Measurements from ENCODE around the gene OSBPL6.

DNA sequence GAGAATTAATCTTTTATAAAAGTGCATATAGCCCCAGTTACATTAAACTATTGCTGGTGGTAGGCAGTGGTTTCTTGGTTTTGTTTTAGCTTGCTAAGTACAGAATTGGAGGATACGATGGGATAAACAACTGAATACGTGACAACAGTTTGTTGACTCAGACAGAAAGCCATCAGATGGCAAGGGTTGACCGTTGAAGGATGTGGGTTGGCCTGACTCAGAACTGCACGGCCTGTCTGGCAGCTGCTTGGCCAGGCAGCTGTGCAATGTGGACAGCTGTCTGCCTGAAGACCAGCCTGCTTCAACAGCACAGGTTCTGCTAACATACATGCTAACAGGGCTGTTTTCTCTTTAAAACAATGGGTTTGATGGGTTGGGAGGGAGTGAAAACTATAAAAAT, 210.1 kb downstream of the OSBPL6 start:
- TF ChIP-seq, protein P1, sequence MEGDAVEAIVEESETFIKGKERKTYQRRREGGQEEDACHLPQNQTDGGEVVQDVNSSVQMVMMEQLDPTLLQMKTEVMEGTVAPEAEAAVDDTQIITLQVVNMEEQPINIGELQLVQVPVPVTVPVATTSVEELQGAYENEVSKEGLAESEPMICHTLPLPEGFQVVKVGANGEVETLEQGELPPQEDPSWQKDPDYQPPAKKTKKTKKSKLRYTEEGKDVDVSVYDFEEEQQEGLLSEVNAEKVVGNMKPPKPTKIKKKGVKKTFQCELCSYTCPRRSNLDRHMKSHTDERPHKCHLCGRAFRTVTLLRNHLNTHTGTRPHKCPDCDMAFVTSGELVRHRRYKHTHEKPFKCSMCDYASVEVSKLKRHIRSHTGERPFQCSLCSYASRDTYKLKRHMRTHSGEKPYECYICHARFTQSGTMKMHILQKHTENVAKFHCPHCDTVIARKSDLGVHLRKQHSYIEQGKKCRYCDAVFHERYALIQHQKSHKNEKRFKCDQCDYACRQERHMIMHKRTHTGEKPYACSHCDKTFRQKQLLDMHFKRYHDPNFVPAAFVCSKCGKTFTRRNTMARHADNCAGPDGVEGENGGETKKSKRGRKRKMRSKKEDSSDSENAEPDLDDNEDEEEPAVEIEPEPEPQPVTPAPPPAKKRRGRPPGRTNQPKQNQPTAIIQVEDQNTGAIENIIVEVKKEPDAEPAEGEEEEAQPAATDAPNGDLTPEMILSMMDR (IDR thresholded peaks at IDR 0.05): no peak
- TF ChIP-seq EZH2 (IDR thresholded peaks at IDR 0.05): no peak
- TF ChIP-seq EZH2phosphoT487 (IDR thresholded peaks at IDR 0.05): no peak

All from neural progenitor cell (in vitro differentiated cells).